ENCODE results near the gene PRTG.
A peak's percentile ranks its signal among the peaks of the same experiment; 100 is the strongest.

Gene PRTG

DNA sequence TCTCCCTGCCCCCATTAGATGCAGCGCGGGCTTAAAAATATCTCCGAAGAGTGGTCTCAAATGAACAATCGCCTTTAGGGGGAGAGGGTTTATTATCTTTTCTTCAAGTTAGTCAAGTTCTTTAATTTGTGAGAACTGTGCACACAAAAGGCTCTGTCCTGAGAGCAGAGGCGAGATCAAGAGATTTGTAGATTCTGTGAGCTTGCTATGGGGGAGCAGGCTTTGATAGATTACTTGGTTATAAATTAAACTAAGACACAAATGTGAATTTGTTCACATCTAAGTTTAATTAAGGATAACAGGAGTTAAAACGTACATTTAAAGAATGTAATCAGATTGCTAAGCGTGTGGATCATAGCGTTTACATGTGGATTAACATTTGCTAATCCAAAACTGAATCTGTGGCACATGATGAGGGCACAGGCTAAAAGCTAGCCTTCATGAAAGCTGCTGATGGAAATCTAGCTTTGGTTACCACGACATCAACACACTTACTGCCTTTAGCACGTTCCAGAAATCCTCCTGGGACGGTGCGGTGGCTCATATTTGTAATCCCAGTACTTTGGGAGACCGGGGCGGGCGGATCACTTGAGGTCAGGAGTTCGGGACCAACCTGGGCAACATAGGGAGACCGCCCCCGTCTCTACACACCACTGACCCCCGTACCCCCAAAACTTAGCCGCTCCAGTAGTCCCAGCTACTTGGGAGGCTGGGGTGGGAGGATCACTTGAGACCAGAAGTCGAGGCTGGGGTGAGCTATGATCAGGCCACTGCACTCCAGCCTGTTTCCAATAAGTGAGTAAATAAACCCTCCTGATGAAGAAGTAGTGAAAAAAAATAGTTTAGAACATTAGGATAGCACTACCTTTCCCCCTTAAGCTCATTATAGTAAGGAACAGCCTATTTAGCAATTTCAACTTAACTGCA, 1.0 kb upstream of the PRTG start:
- peak overlapping the region; percentile 69 to 83 (median 78) for H3K4me3 ChIP-seq (ENCODE audit: low read depth in 1 of 5, low read length in 5 of 5)
- H3K36me3 ChIP-seq (ENCODE audit: control insufficient read depth in 5 of 5, insufficient read depth in 5 of 5, low read length in 5 of 5): no peaks in the 10 kb centered on the region
- H3K27ac ChIP-seq (ENCODE audit: low read depth, low read length): no peak overlapping the region
- H3K27me3 ChIP-seq (ENCODE audit: control insufficient read depth in 5 of 5, insufficient read depth in 4 of 5, low read length in 5 of 5): peaks cover 0 to 12% (median 3%) of the 10 kb centered on the region in 5 donors
- H3K4me1 ChIP-seq (ENCODE audit: control insufficient read depth in 5 of 5, insufficient read depth in 5 of 5, low read length in 5 of 5): peaks cover 4 to 28% (median 20%) of the 10 kb centered on the region in 5 donors
- peak overlapping the region in 2 of 5 donors; percentile 56 to 68 for H3K9ac ChIP-seq (ENCODE audit: low read length in 5 of 5)
- no peaks in the 10 kb centered on the region for H3K9me3 ChIP-seq (ENCODE audit: control insufficient read depth in 5 of 5, low read length in 5 of 5)

- peaks cover 4 to 28% (median 20%) of the 10 kb centered on the region in 5 donors for H3K4me1 ChIP-seq (ENCODE audit: control insufficient read depth in 5 of 5, insufficient read depth in 5 of 5, low read length in 5 of 5)
- peak overlapping the region in 4 of 5 donors; percentile 76 to 83 (median 80) for H3K4me3 ChIP-seq (ENCODE audit: low read depth in 1 of 5, low read length in 5 of 5)
- H3K9ac ChIP-seq (ENCODE audit: low read length in 5 of 5): peak overlapping the region in 2 of 5 donors; percentile 55 to 56
- H3K27me3 ChIP-seq (ENCODE audit: control insufficient read depth in 5 of 5, insufficient read depth in 4 of 5, low read length in 5 of 5): peaks cover 0 to 12% (median 3%) of the 10 kb centered on the region in 5 donors
- no peaks in the 10 kb centered on the region for H3K36me3 ChIP-seq (ENCODE audit: control insufficient read depth in 5 of 5, insufficient read depth in 5 of 5, low read length in 5 of 5)
- H3K9me3 ChIP-seq (ENCODE audit: control insufficient read depth in 5 of 5, low read length in 5 of 5): no peaks in the 10 kb centered on the region
- H3K27ac ChIP-seq (ENCODE audit: low read depth, low read length): no peak overlapping the region
Observed at GRCh38 chr15:55742498-55742926, 440 bp downstream of the PRTG start.

- H3K4me1 ChIP-seq (ENCODE audit: control insufficient read depth in 5 of 5, insufficient read depth in 5 of 5, low read length in 5 of 5): peaks cover 4 to 28% (median 20%) of the 10 kb centered on the region in 5 donors
- H3K9me3 ChIP-seq (ENCODE audit: control insufficient read depth in 5 of 5, low read length in 5 of 5): no peaks in the 10 kb centered on the region
- H3K27me3 ChIP-seq (ENCODE audit: control insufficient read depth in 5 of 5, insufficient read depth in 4 of 5, low read length in 5 of 5): peaks cover 0 to 12% (median 3%) of the 10 kb centered on the region in 5 donors
- no peak overlapping the region for H3K27ac ChIP-seq (ENCODE audit: low read depth, low read length)
- H3K4me3 ChIP-seq (ENCODE audit: low read depth in 1 of 5, low read length in 5 of 5): peak overlapping the region; percentile 70 to 83 (median 78)
- H3K9ac ChIP-seq (ENCODE audit: low read length in 5 of 5): peak overlapping the region in 3 of 5 donors; percentile 69 to 75 (median 70)
- no peaks in the 10 kb centered on the region for H3K36me3 ChIP-seq (ENCODE audit: control insufficient read depth in 5 of 5, insufficient read depth in 5 of 5, low read length in 5 of 5)
Observed at GRCh38 chr15:55741833-55742497, 987 bp downstream of the PRTG start.

DNA sequence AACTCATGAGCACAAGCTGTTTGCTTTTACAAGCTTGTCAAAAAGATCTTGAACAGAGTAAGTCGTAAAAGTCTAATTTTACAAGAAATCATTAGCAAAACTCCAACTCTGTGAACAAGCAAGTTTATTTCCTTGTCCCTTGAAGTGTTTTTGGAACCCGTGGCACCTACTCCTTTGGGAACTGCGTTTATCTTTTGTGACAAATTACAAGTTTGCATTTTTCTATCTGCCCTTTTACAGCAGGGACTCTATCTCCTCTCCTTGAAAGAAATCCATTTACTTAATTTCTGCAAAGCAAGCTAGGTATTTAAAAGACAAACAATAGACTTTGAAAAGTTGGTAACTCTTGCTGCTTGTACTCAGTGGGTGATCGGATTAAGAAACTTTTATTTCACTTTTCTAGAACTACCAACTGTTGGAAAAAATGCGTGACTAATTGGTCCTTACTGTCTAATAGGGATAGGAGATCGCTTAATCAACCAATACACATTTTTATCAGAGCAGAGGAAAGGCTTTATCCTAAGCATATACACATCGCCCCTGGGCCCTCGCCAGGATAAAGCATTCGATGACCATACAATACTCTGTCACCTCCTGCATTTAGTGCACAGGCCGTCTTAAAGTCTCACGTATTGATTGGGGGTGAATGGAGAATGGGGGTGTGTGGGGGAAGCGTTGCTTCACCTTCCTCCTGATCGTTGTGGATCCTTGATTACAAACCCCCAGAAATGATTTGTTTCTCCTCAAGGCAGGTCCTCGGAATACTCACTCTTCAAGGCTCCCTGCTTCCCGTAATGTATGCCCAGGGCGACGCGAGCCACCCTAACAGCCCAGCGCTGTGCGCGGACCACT, 1.7 kb downstream of the PRTG start:
- H3K9ac ChIP-seq (ENCODE audit: low read length in 5 of 5): no peak overlapping the region
- H3K4me1 ChIP-seq (ENCODE audit: control insufficient read depth in 5 of 5, insufficient read depth in 5 of 5, low read length in 5 of 5): peaks cover 4 to 28% (median 20%) of the 10 kb centered on the region in 5 donors
- H3K27me3 ChIP-seq (ENCODE audit: control insufficient read depth in 5 of 5, insufficient read depth in 4 of 5, low read length in 5 of 5): peaks cover 0 to 12% (median 3%) of the 10 kb centered on the region in 5 donors
- no peak overlapping the region for H3K27ac ChIP-seq (ENCODE audit: low read depth, low read length)
- no peaks in the 10 kb centered on the region for H3K9me3 ChIP-seq (ENCODE audit: control insufficient read depth in 5 of 5, low read length in 5 of 5)
- H3K36me3 ChIP-seq (ENCODE audit: control insufficient read depth in 5 of 5, insufficient read depth in 5 of 5, low read length in 5 of 5): no peaks in the 10 kb centered on the region
- H3K4me3 ChIP-seq (ENCODE audit: low read depth in 1 of 5, low read length in 5 of 5): peak overlapping the region in 4 of 5 donors; percentile 76 to 83 (median 80)

- Histone ChIP-seq H3K27ac (ENCODE audit: low read depth, low read length) (no peak overlapping the region), H3K36me3 (ENCODE audit: control insufficient read depth in 5 of 5, insufficient read depth in 5 of 5, low read length in 5 of 5) (no peaks in the 10 kb centered on the region), H3K4me3 (ENCODE audit: low read depth in 1 of 5, low read length in 5 of 5) (no peak overlapping the region), H3K9me3 (ENCODE audit: control insufficient read depth in 5 of 5, low read length in 5 of 5) (no peaks in the 10 kb centered on the region), H3K9ac (ENCODE audit: low read length in 5 of 5) (no peak overlapping the region), H3K27me3 (ENCODE audit: control insufficient read depth in 5 of 5, insufficient read depth in 4 of 5, low read length in 5 of 5) (peaks cover 0 to 12% (median 3%) of the 10 kb centered on the region in 5 donors), H3K4me1 (ENCODE audit: control insufficient read depth in 5 of 5, insufficient read depth in 5 of 5, low read length in 5 of 5) (peaks cover 4 to 28% (median 20%) of the 10 kb centered on the region in 5 donors)
Observed at GRCh38 chr15:55740359-55740878, 2.5 kb downstream of the PRTG start.

DNA sequence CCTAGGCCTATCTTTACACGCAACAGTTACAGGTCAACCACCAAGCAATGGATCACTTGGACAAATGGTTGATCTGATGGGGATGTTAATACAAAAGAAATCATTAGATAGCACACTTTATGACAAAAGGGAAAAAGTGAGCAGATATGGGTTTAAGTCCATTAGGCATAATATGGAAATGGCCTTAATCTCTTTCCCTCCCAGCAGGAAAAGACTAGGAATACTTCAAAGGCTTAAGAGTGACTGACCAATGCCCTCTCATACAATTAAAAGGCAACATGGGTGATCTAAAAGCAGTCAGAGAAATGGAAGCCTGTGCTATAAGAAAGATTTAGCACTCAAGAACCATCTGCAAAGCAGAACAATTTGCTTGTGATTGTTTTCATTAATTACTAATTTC, 3.3 kb downstream of the PRTG start:
- H3K27ac ChIP-seq (ENCODE audit: low read depth, low read length): no peak overlapping the region

GRCh38 chr15:55738715-55739114, 4.2 kb downstream of the PRTG start:
- H3K27ac ChIP-seq (ENCODE audit: low read depth, low read length): no peak overlapping the region

More for the DNA sequence above, 3.3 kb downstream of the PRTG start:
- Histone ChIP-seq H3K36me3 (ENCODE audit: control insufficient read depth in 5 of 5, insufficient read depth in 5 of 5, low read length in 5 of 5) (no peaks in the 10 kb centered on the region), H3K9me3 (ENCODE audit: control insufficient read depth in 5 of 5, low read length in 5 of 5) (no peaks in the 10 kb centered on the region), H3K4me1 (ENCODE audit: control insufficient read depth in 5 of 5, insufficient read depth in 5 of 5, low read length in 5 of 5) (peaks cover 4 to 28% (median 20%) of the 10 kb centered on the region in 5 donors), H3K9ac (ENCODE audit: low read length in 5 of 5) (no peak overlapping the region), H3K27me3 (ENCODE audit: control insufficient read depth in 5 of 5, insufficient read depth in 4 of 5, low read length in 5 of 5) (peaks cover 0 to 12% (median 3%) of the 10 kb centered on the region in 5 donors), H3K4me3 (ENCODE audit: low read depth in 1 of 5, low read length in 5 of 5) (no peak overlapping the region)

GRCh38 chr15:55737373-55737772, 5.6 kb downstream of the PRTG start:
- H3K27me3 ChIP-seq (ENCODE audit: control insufficient read depth in 5 of 5, insufficient read depth in 4 of 5, low read length in 5 of 5): peaks cover 0 to 12% (median 3%) of the 10 kb centered on the region in 5 donors
- H3K4me1 ChIP-seq (ENCODE audit: control insufficient read depth in 5 of 5, insufficient read depth in 5 of 5, low read length in 5 of 5): peaks cover 4 to 12% (median 11%) of the 10 kb centered on the region in 5 donors
- no peaks in the 10 kb centered on the region for H3K36me3 ChIP-seq (ENCODE audit: control insufficient read depth in 5 of 5, insufficient read depth in 5 of 5, low read length in 5 of 5)
- no peak overlapping the region for H3K4me3 ChIP-seq (ENCODE audit: low read depth in 1 of 5, low read length in 5 of 5)
- H3K9me3 ChIP-seq (ENCODE audit: control insufficient read depth in 5 of 5, low read length in 5 of 5): no peaks in the 10 kb centered on the region
- no peak overlapping the region for H3K27ac ChIP-seq (ENCODE audit: low read depth, low read length)
- no peak overlapping the region for H3K9ac ChIP-seq (ENCODE audit: low read length in 5 of 5)

More at GRCh38 chr15:55738715-55739114, 4.2 kb downstream of the PRTG start:
- H3K36me3 ChIP-seq (ENCODE audit: control insufficient read depth in 5 of 5, insufficient read depth in 5 of 5, low read length in 5 of 5): no peaks in the 10 kb centered on the region
- H3K9ac ChIP-seq (ENCODE audit: low read length in 5 of 5): no peak overlapping the region
- H3K9me3 ChIP-seq (ENCODE audit: control insufficient read depth in 5 of 5, low read length in 5 of 5): no peaks in the 10 kb centered on the region
- peaks cover 0 to 12% (median 3%) of the 10 kb centered on the region in 5 donors for H3K27me3 ChIP-seq (ENCODE audit: control insufficient read depth in 5 of 5, insufficient read depth in 4 of 5, low read length in 5 of 5)
- H3K4me3 ChIP-seq (ENCODE audit: low read depth in 1 of 5, low read length in 5 of 5): no peak overlapping the region
- peaks cover 4 to 24% (median 16%) of the 10 kb centered on the region in 5 donors for H3K4me1 ChIP-seq (ENCODE audit: control insufficient read depth in 5 of 5, insufficient read depth in 5 of 5, low read length in 5 of 5)

DNA sequence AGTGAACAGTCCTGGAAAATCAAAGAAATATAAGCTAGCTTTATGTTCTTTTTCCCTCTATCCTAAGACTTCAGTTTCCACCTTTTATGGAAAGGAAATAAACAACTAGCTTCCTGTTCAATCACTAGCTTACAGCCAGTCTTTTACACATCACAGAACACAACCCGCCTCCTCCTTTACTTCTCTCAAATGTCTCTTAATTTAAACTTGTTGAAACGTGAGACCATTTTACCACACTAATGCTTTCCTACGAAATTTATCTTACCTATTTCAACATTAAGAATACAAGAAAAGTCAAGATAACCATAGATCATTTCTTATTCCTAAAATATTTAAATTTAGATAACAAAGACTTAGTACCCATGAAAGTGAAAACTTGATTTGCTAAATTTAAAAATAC, 6.2 kb downstream of the PRTG start:
- H3K27ac ChIP-seq (ENCODE audit: low read depth, low read length): no peak overlapping the region
- no peak overlapping the region for H3K4me3 ChIP-seq (ENCODE audit: low read depth in 1 of 5, low read length in 5 of 5)
- peaks cover 0 to 7% (median 5%) of the 10 kb centered on the region in 5 donors for H3K4me1 ChIP-seq (ENCODE audit: control insufficient read depth in 5 of 5, insufficient read depth in 5 of 5, low read length in 5 of 5)
- H3K36me3 ChIP-seq (ENCODE audit: control insufficient read depth in 5 of 5, insufficient read depth in 5 of 5, low read length in 5 of 5): no peaks in the 10 kb centered on the region
- no peaks in the 10 kb centered on the region for H3K9me3 ChIP-seq (ENCODE audit: control insufficient read depth in 5 of 5, low read length in 5 of 5)
- peaks cover 0 to 9% (median 3%) of the 10 kb centered on the region in 5 donors for H3K27me3 ChIP-seq (ENCODE audit: control insufficient read depth in 5 of 5, insufficient read depth in 4 of 5, low read length in 5 of 5)
- no peak overlapping the region for H3K9ac ChIP-seq (ENCODE audit: low read length in 5 of 5)

Data from subcutaneous abdominal adipose tissue (tissue), 5 donors.